IPS-18a (cell line): ENCODE data around the gene CREB3L1.

Experiments
- H3K27ac ChIP-seq: one replicate; pipeline ENCODE4 v1.5.1; 2013; ENCODE audit warnings: low read length
- H3K27me3 ChIP-seq: one replicate; pipeline ENCODE4 v1.6.1; 2013; ENCODE audit warnings: mild to moderate bottlenecking, low read length; ENCODE audit not compliant: control insufficient read depth, insufficient read depth
- H3K36me3 ChIP-seq: one replicate; pipeline ENCODE4 v1.6.1; 2013; ENCODE audit warnings: low read depth, low read length; ENCODE audit not compliant: control insufficient read depth
- H3K4me1 ChIP-seq: one replicate; pipeline ENCODE4 v1.6.1; 2013; ENCODE audit warnings: low read depth, low read length; ENCODE audit not compliant: control insufficient read depth
- H3K4me3 ChIP-seq: one replicate; pipeline ENCODE4 v1.5.1; 2013; ENCODE audit warnings: low read length
- H3K9ac ChIP-seq: one replicate; pipeline ENCODE4 v1.6.1; 2013; ENCODE audit warnings: mild to moderate bottlenecking, low read length, moderate library complexity
- H3K9me3 ChIP-seq: one replicate; pipeline ENCODE4 v1.6.1; 2013; ENCODE audit warnings: low read depth, low read length; ENCODE audit not compliant: control insufficient read depth

CREB3L1 gene

GRCh38 chr11:46240861-46241260 lies 36.6 kb upstream of the CREB3L1 start:
- H3K9me3 ChIP-seq: no peaks in the 10 kb centered on the region

GRCh38 chr11:46242041-46242951 lies 35.2 kb upstream of the CREB3L1 start:
- Histone ChIP-seq H3K27ac (peak overlapping the region; percentile 88), H3K4me3 (peak overlapping the region; percentile 62)

More at GRCh38 chr11:46240861-46241260, 36.6 kb upstream of the CREB3L1 start:
- Histone ChIP-seq H3K4me3 (no peak overlapping the region), H3K27ac (no peak overlapping the region), H3K27me3 (peaks cover 30% of the 10 kb centered on the region), H3K36me3 (no peaks in the 10 kb centered on the region), H3K9ac (no peak overlapping the region), H3K4me1 (peaks cover 24% of the 10 kb centered on the region)

GRCh38 chr11:46242952-46243795 lies 34.3 kb upstream of the CREB3L1 start:
- H3K9me3 ChIP-seq: no peaks in the 10 kb centered on the region
- H3K27ac ChIP-seq: peak overlapping the region; percentile 96
- no peaks in the 10 kb centered on the region for H3K36me3 ChIP-seq
- peak overlapping the region; percentile 89 for H3K9ac ChIP-seq
- H3K4me1 ChIP-seq: peaks cover 18% of the 10 kb centered on the region
- peak overlapping the region; percentile 62 for H3K4me3 ChIP-seq
- H3K27me3 ChIP-seq: peaks cover 8% of the 10 kb centered on the region

More at GRCh38 chr11:46242041-46242951, 35.2 kb upstream of the CREB3L1 start:
- H3K36me3 ChIP-seq: no peaks in the 10 kb centered on the region
- peak overlapping the region; percentile 89 for H3K9ac ChIP-seq
- peaks cover 18% of the 10 kb centered on the region for H3K4me1 ChIP-seq
- H3K27me3 ChIP-seq: peaks cover 16% of the 10 kb centered on the region
- no peaks in the 10 kb centered on the region for H3K9me3 ChIP-seq

GRCh38 chr11:46243796-46244109 lies 33.7 kb upstream of the CREB3L1 start:
- Histone ChIP-seq H3K4me3 (peak overlapping the region; percentile 62), H3K36me3 (no peaks in the 10 kb centered on the region), H3K9ac (peak overlapping the region; percentile 89), H3K9me3 (no peaks in the 10 kb centered on the region), H3K27ac (peak overlapping the region; percentile 96), H3K27me3 (peaks cover 3% of the 10 kb centered on the region), H3K4me1 (peaks cover 21% of the 10 kb centered on the region)

GRCh38 chr11:46246521-46246920 lies 30.9 kb upstream of the CREB3L1 start:
- Histone ChIP-seq H3K27me3 (no peaks in the 10 kb centered on the region), H3K9ac (no peak overlapping the region), H3K27ac (no peak overlapping the region), H3K36me3 (no peaks in the 10 kb centered on the region), H3K9me3 (no peaks in the 10 kb centered on the region), H3K4me3 (no peak overlapping the region), H3K4me1 (peaks cover 20% of the 10 kb centered on the region)

- Histone ChIP-seq H3K4me1 (peaks cover 20% of the 10 kb centered on the region), H3K4me3 (no peak overlapping the region), H3K9me3 (no peaks in the 10 kb centered on the region), H3K36me3 (no peaks in the 10 kb centered on the region), H3K27me3 (no peaks in the 10 kb centered on the region), H3K27ac (no peak overlapping the region), H3K9ac (no peak overlapping the region)
These were observed 30.4 kb upstream of the CREB3L1 start for GRCh38 chr11:46247090-46247489.

- no peak overlapping the region for H3K27ac ChIP-seq
- no peak overlapping the region for H3K9ac ChIP-seq
- H3K4me1 ChIP-seq: peaks cover 15% of the 10 kb centered on the region
- H3K27me3 ChIP-seq: no peaks in the 10 kb centered on the region
- H3K4me3 ChIP-seq: no peak overlapping the region
- H3K36me3 ChIP-seq: no peaks in the 10 kb centered on the region
- H3K9me3 ChIP-seq: no peaks in the 10 kb centered on the region
These were observed 29.8 kb upstream of the CREB3L1 start for GRCh38 chr11:46247659-46248058.

- Histone ChIP-seq H3K27ac (peak overlapping the region; percentile 39), H3K27me3 (no peaks in the 10 kb centered on the region), H3K9me3 (no peaks in the 10 kb centered on the region), H3K4me1 (peaks cover 11% of the 10 kb centered on the region), H3K9ac (no peak overlapping the region), H3K36me3 (no peaks in the 10 kb centered on the region), H3K4me3 (no peak overlapping the region)
These were observed 29.0 kb upstream of the CREB3L1 start for GRCh38 chr11:46248289-46249102.

- Histone ChIP-seq H3K9me3 (no peaks in the 10 kb centered on the region), H3K27ac (peak overlapping the region; percentile 39), H3K9ac (no peak overlapping the region), H3K36me3 (no peaks in the 10 kb centered on the region), H3K4me3 (no peak overlapping the region), H3K27me3 (no peaks in the 10 kb centered on the region), H3K4me1 (peaks cover 8% of the 10 kb centered on the region)
These were observed 28.1 kb upstream of the CREB3L1 start for GRCh38 chr11:46249103-46249937.

- Histone ChIP-seq H3K36me3 (no peaks in the 10 kb centered on the region), H3K4me1 (peaks cover 8% of the 10 kb centered on the region), H3K27ac (no peak overlapping the region), H3K9me3 (no peaks in the 10 kb centered on the region), H3K27me3 (no peaks in the 10 kb centered on the region), H3K9ac (no peak overlapping the region), H3K4me3 (no peak overlapping the region)
These were observed 27.3 kb upstream of the CREB3L1 start for GRCh38 chr11:46249938-46250744.
